ENCODE results near the gene NSD1. TPM values are rescaled to one million over a fixed set of nuclear protein-coding genes. Genes with fewer than 3 reads are reported as not detected.

NSD1 gene
- total RNA-seq, 4 donors from 2014 or later = 41.1 to 58.4 (median 49.5) TPM

- no peaks in the 10 kb centered on the region for H3K27me3 ChIP-seq
- no peaks in the 10 kb centered on the region for H3K9me3 ChIP-seq
- H3K36me3 ChIP-seq = peaks cover 0 to 13% of the 10 kb centered on the region in 2 donors
- TF ChIP-seq POLR2A (IDR thresholded peaks at IDR 0.05) (no peak), POLR2AphosphoS5 (IDR thresholded peaks at IDR 0.05) (peak; percentile 27)
- peaks cover 0 to 28% (median 18%) of the 10 kb centered on the region in 3 donors for H3K4me1 ChIP-seq
- WGBS, 2 donors (ENCODE audit: low coverage in 1 of 2) = 0% methylated on average over 4 of the region's 78 CpGs; no CpG with 5 or more reads in 1 of the 2 donors
- peak within 1 kb of the TSS; percentile 36 to 63 for H3K4me3 ChIP-seq
- ATAC-seq = peak; percentile 95
- peak within 1 kb of the TSS in 3 of 4 donors; percentile 26 to 74 (median 56) for H3K27ac ChIP-seq
Measured at GRCh38 chr5:177311723-177312648, 178.4 kb downstream of the NSD1 start, which contains the start of gene MXD3. MXD3 (minus strand) TSS chr5:177311898; CDS start chr5:177311830, 68 bp downstream.

- peak overlapping the region in 1 of 4 donors; percentile 74 for H3K27ac ChIP-seq
- 17% methylated on average over 7 of the region's 19 CpGs; no CpG with 5 or more reads in 1 of the 2 donors for WGBS, 2 donors (ENCODE audit: low coverage in 1 of 2)
- peaks cover 0 to 11% of the 10 kb centered on the region in 2 donors for H3K36me3 ChIP-seq
- H3K9me3 ChIP-seq = no peaks in the 10 kb centered on the region
- no peak for ATAC-seq
- no peaks in the 10 kb centered on the region for H3K27me3 ChIP-seq
- peaks cover 0 to 28% (median 18%) of the 10 kb centered on the region in 3 donors for H3K4me1 ChIP-seq
- peak overlapping the region in 1 of 2 donors; percentile 63 for H3K4me3 ChIP-seq
- TF ChIP-seq POLR2AphosphoS5 (IDR thresholded peaks at IDR 0.05) (no peak), CTCF (IDR thresholded peaks at IDR 0.05) (no peak), EP300 (IDR thresholded peaks at IDR 0.05) (no peak), POLR2A (IDR thresholded peaks at IDR 0.05) (no peak)
Measured at GRCh38 chr5:177312649-177313181, 179.1 kb downstream of the NSD1 start.

GRCh38 chr5:177313561-177314259 lies 180.1 kb downstream of the NSD1 start:
- H3K27ac ChIP-seq = no peak overlapping the region
- no peak overlapping the region for H3K4me3 ChIP-seq
- no peak for ATAC-seq
- peaks cover 0 to 28% (median 18%) of the 10 kb centered on the region in 3 donors for H3K4me1 ChIP-seq
- H3K36me3 ChIP-seq = peaks cover 0 to 7% of the 10 kb centered on the region in 2 donors
- WGBS, 2 donors (ENCODE audit: low coverage in 1 of 2) = 86 to 100% methylated on average over 2 to 5 of the region's 15 CpGs
- TF ChIP-seq POLR2A (IDR thresholded peaks at IDR 0.05) (no peak), EP300 (IDR thresholded peaks at IDR 0.05) (no peak), POLR2AphosphoS5 (IDR thresholded peaks at IDR 0.05) (no peak), CTCF (IDR thresholded peaks at IDR 0.05) (no peak)
- no peaks in the 10 kb centered on the region for H3K27me3 ChIP-seq
- no peaks in the 10 kb centered on the region for H3K9me3 ChIP-seq

GRCh38 chr5:177314376-177315342 lies 181.1 kb downstream of the NSD1 start:
- no peak for ATAC-seq
- peaks cover 0 to 28% (median 18%) of the 10 kb centered on the region in 3 donors for H3K4me1 ChIP-seq
- TF ChIP-seq POLR2AphosphoS5 (IDR thresholded peaks at IDR 0.05) = no peak
- TF ChIP-seq POLR2A (IDR thresholded peaks at IDR 0.05) = no peak
- no peak for TF ChIP-seq CTCF (IDR thresholded peaks at IDR 0.05)
- no peak for TF ChIP-seq EP300 (IDR thresholded peaks at IDR 0.05)
- 89 to 100% methylated on average over 3 of the region's 18 CpGs for WGBS, 2 donors (ENCODE audit: low coverage in 1 of 2)
- no peaks in the 10 kb centered on the region for H3K9me3 ChIP-seq
- no peak overlapping the region for H3K27ac ChIP-seq
- H3K27me3 ChIP-seq = no peaks in the 10 kb centered on the region
- no peak overlapping the region for H3K4me3 ChIP-seq
- H3K36me3 ChIP-seq = peaks cover 0 to 7% of the 10 kb centered on the region in 2 donors

Data from gastroesophageal sphincter (tissue), 4 donors.